ENCODE data around the gene NKTR.

DNA sequence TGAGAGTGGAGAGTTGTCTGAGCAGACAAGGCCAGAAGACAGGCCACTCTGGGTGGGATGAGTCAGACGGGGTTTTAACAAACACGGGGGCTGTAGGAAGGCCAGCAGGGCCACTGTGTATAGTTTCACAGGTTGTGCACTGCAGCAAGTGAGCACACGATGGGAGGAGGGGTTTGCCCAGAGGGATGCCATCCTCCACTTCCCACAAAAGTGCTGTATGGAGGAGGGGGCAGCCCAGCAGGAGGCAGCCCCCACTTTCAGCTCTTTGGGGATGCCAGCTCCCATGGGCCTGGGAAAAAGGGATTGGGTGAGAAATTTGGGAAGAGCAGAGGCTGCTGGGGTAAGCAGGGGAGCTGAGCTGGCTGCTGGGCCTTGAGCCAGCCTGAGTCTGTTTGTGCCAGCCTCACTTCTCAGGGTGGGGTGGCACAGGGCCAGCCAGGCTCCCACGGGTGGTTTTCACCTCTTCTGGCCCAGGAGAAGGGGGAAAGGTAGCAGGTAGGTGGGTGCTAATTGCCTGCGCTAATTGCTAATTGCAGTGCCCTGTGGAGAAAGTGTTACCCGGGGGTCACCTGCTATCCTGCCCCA, 59.7 kb downstream of the NKTR start:
- no peak for TF ChIP-seq POLR2A (IDR thresholded peaks at IDR 0.05; ENCODE audit: low read length)
- TF ChIP-seq GATA1 (IDR thresholded peaks at IDR 0.05; ENCODE audit: low read depth, low read length), result no peak

All from erythroblast (primary cell).